Transverse colon (tissue), 4 donors: ENCODE data around the gene ZNF581.

Experiments used
- CTCF ChIP-seq, 5 experiments: fragments of 200-600 bp in 3 of 5; fragments of 450-650 bp in 2 of 5; sonication (generic) in 3 of 5; IDR thresholded peaks; 1 replicate in 2 of 5; 2 replicates in 3 of 5; pipeline ENCODE4 v1.5.1; 2016 to 2017; ENCODE audit warnings: antibody characterized with exemption in 5 of 5, inconsistent platforms in 3 of 5, mild to moderate bottlenecking in 2 of 5, moderate library complexity in 1 of 5
- EP300 ChIP-seq: sonication (generic); formaldehyde crosslinking; IDR thresholded peaks from one replicate; pipeline ENCODE4 v1.6.1; 2017; ENCODE audit warnings: antibody characterized with exemption, low read depth
- POLR2A ChIP-seq: fragments of 450-650 bp; IDR thresholded peaks from one replicate; pipeline ENCODE4 v1.6.1; 2016; ENCODE audit warnings: antibody characterized with exemption, mild to moderate bottlenecking, moderate library complexity
- POLR2AphosphoS5 ChIP-seq, 3 donors: sonication (generic); formaldehyde crosslinking; IDR thresholded peaks; one replicate each; pipeline ENCODE4 v1.6.1; 2016; ENCODE audit warnings: antibody characterized with exemption in 3 of 3

- TF ChIP-seq CTCF (IDR thresholded peaks at IDR 0.05) (no peak), POLR2A (no peak), EP300 (no peak), POLR2AphosphoS5 (IDR thresholded peaks at IDR 0.05) (no peak)
Observed at GRCh38 chr19:55619286-55619685, 24.2 kb upstream of the ZNF581 start.
